Neural crest cell (in vitro differentiated cells): Measurements from ENCODE around the gene HPD. TPM values are rescaled to one million over a fixed set of nuclear protein-coding genes. Genes with fewer than 3 reads are reported as not detected.
A peak's percentile ranks its signal among the peaks of the same experiment; 100 is the strongest.

Experiments
- DNase-seq: peaks from one replicate; pipeline ENCODE4 v3.0.0; 2021; ENCODE audit warnings: low read depth, mixed read lengths, low spot score
- H3K27ac Mint-ChIP-seq: one replicate; pipeline ENCODE4 v1.8.0; 2021; ENCODE audit warnings: mild to moderate bottlenecking, mixed read lengths; ENCODE audit not compliant: unreplicated experiment
- H3K27me3 Mint-ChIP-seq: 2 replicates; pipeline ENCODE4 v1.8.0; 2021; ENCODE audit warnings: low read depth, mild to moderate bottlenecking, mixed read lengths
- H3K36me3 Mint-ChIP-seq: 2 replicates; pipeline ENCODE4 v1.8.0; 2021; ENCODE audit warnings: low read depth, mild to moderate bottlenecking, mixed read lengths
- H3K4me1 Mint-ChIP-seq: 2 replicates; pipeline ENCODE4 v1.8.0; 2021; ENCODE audit warnings: mixed read lengths
- H3K4me3 Mint-ChIP-seq: one replicate; pipeline ENCODE4 v1.8.0; 2021; ENCODE audit warnings: mild to moderate bottlenecking, mixed read lengths
- H3K9me3 Mint-ChIP-seq: 2 replicates; pipeline ENCODE4 v1.8.0; 2021; ENCODE audit warnings: mixed read lengths
- CTCF ChIP-seq: fragments of 200-600 bp; sonication (generic); conservative IDR thresholded peaks from 2 replicates; pipeline ENCODE4 v1.5.0; 2021; ENCODE audit warnings: antibody characterized with exemption, mild to moderate bottlenecking
- total RNA-seq: library from RNA; stranded (reverse); gene quantifications from 2 replicates; pipeline ENCODE4 v1.2.1, GENCODE V29; 2021

Gene HPD
- total RNA-seq, 1 donor from 2014 or later = 0.21 TPM

- Mint-ChIP-seq H3K36me3 (peaks cover 6% of the 10 kb centered on the region), H3K4me3 (peak overlapping the region; percentile 85), H3K4me1 (peaks cover 41% of the 10 kb centered on the region), H3K27me3 (no peaks in the 10 kb centered on the region), H3K27ac (no peak overlapping the region), H3K9me3 (no peaks in the 10 kb centered on the region)
- no peak for TF ChIP-seq CTCF
- DNase-seq = no peak
Observed at GRCh38 chr12:121810833-121811433, 47.7 kb downstream of the HPD start.

- Mint-ChIP-seq H3K4me1 (peaks cover 47% of the 10 kb centered on the region), H3K27ac (no peak overlapping the region), H3K27me3 (no peaks in the 10 kb centered on the region), H3K9me3 (no peaks in the 10 kb centered on the region), H3K36me3 (peaks cover 6% of the 10 kb centered on the region), H3K4me3 (peak overlapping the region; percentile 85)
- no peak for DNase-seq
- TF ChIP-seq CTCF = no peak
Observed at GRCh38 chr12:121810234-121810817, 48.3 kb downstream of the HPD start.

- Mint-ChIP-seq H3K4me3 (peak overlapping the region; percentile 50), H3K36me3 (peaks cover 6% of the 10 kb centered on the region), H3K27me3 (no peaks in the 10 kb centered on the region), H3K9me3 (no peaks in the 10 kb centered on the region), H3K4me1 (peaks cover 50% of the 10 kb centered on the region), H3K27ac (no peak overlapping the region)
- no peak for TF ChIP-seq CTCF
- no peak for DNase-seq
Observed at GRCh38 chr12:121809712-121810116, 48.9 kb downstream of the HPD start.

- no peak for DNase-seq
- peak overlapping the region; percentile 50 for H3K4me3 Mint-ChIP-seq
- H3K27me3 Mint-ChIP-seq = no peaks in the 10 kb centered on the region
- H3K4me1 Mint-ChIP-seq = peaks cover 48% of the 10 kb centered on the region
- no peak overlapping the region for H3K27ac Mint-ChIP-seq
- no peaks in the 10 kb centered on the region for H3K9me3 Mint-ChIP-seq
- no peak for TF ChIP-seq CTCF
- H3K36me3 Mint-ChIP-seq = peaks cover 6% of the 10 kb centered on the region
Observed at GRCh38 chr12:121808623-121809022, 50.0 kb downstream of the HPD start.

- no peak overlapping the region for H3K27ac Mint-ChIP-seq
- H3K4me3 Mint-ChIP-seq = peak overlapping the region; percentile 84
- no peaks in the 10 kb centered on the region for H3K9me3 Mint-ChIP-seq
- peaks cover 3% of the 10 kb centered on the region for H3K27me3 Mint-ChIP-seq
- H3K4me1 Mint-ChIP-seq = peaks cover 45% of the 10 kb centered on the region
- no peak for DNase-seq
- H3K36me3 Mint-ChIP-seq = peaks cover 6% of the 10 kb centered on the region
- TF ChIP-seq CTCF = no peak
Observed at GRCh38 chr12:121807642-121808347, 50.9 kb downstream of the HPD start.
